GM19438 (cell line): ENCODE data around the gene DEUP1.
"Not testable (repeated sequence)": the region's sequence is repeated elsewhere in the genome, so short reads cannot be mapped to it uniquely, and the experiment has no call there.

Experiments used
- ATAC-seq: cut with Tn5 transposase; IDR thresholded peaks from one replicate; pipeline ENCODE4 v1.9.1; 2021; ENCODE audit warnings: low read depth; ENCODE audit not compliant: unreplicated experiment

The DEUP1 gene, protein sequence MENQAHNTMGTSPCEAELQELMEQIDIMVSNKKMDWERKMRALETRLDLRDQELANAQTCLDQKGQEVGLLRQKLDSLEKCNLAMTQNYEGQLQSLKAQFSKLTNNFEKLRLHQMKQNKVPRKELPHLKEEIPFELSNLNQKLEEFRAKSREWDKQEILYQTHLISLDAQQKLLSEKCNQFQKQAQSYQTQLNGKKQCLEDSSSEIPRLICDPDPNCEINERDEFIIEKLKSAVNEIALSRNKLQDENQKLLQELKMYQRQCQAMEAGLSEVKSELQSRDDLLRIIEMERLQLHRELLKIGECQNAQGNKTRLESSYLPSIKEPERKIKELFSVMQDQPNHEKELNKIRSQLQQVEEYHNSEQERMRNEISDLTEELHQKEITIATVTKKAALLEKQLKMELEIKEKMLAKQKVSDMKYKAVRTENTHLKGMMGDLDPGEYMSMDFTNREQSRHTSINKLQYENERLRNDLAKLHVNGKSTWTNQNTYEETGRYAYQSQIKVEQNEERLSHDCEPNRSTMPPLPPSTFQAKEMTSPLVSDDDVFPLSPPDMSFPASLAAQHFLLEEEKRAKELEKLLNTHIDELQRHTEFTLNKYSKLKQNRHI

DNA sequence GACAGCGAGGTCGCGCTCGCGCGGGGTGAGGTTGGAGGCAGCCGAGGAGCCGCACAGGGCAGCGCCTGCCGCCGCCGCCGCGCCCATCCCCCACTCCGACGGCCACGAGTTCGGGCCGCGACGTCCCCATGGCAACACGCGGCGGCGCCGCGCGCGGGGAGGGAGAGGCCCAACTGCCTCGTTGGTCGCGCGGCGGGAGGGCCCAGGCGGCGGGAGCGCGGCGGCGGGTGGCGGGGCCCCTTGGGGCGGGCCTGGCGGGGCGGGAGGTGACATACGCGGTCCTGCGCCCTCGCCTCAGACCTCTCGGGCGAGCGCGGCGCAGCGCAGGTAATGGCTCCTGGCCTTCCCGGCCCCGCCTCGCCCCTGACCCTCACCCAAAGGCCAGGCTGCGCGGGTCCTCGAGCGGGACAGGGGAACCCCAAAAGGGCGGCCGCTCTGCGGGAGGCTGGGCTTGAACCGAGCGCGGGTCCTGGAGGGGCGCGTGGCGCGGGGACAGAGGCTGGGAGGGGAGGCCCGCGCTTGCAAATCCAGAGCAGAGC is at the start of gene DEUP1:
DEUP1 (plus strand) TSS at position 297 of the 539 bp plus-strand sequence. CDS start 1,518 bp downstream, outside the sequence.
- no peak for ATAC-seq

DNA sequence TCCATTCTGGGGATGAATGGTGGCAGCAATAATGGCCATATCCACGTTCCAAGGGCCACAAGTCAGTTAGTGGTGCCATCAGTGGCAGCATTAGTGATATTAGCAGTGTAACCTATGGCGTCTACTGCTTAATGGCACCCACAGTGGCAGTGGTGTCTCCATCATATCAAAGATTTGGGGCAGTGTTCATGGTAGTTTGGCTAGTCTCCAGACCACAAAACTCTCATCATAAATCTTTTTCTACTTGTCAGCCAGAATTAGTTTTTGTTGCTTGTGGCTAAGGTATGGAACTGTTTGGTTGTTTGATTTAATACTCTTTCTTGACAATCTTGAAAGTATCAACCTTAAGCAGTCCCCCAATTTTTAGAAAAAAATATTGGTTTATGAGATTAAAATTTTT is 45.1 kb upstream of the DEUP1 start:
- no peak for ATAC-seq

DNA sequence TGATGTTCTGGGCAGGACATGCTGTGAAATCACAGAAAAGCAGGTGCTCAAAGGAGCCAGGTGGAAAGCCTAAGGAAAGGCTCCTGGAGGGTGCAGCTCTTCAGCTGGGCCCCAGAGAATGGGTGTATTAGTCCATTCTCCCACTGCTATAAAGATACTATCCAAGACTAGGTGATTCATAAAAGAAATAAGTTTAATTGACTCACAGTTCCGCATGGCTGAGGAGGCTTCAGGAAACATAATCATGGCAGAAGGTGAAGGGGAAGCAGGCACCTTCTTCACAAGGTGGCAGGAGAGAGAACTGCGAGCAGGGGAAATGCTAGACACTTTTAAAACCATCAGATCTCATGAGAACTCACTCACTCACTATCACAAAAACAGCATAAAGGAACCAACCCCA is 43.1 kb upstream of the DEUP1 start:
- ATAC-seq, result no peak

DNA sequence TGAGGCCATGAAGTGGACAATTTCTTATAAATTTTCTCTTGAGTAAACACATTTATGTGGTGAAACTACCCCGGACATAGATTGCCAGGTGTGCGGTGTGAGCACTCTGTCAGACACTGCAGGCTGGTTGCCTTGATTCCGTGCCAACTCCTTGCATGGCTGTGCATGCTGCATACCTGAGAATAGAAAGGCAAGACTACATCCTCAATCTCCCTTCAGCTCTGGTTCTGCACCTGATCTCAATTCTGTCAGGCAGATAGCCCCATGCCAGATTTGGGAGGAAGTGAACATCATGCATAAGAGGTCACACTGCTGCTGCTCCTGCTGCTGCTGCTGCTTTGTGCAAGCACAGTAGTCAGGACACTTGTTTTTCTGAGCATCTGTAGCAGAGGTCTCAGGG is 42.5 kb upstream of the DEUP1 start:
- no peak for ATAC-seq

DNA sequence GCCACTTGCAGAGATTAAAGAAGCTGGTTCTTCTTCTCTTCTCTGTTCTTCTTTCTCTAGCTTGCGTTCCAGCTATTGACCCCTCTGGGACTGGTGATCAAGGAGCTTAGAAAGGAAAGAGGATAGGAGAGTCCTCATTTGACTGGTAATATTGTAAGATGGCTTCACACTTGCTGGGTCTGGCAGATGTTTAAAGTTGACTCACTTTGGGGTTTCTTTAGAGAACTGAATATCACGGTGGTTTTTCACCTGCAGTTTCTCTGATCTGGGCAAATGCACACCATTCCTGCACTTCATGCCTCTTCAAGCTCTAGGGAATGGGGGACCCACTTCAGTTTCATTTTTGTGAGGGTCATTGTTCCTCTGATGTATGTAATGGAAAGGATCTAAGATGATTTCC is 41.8 kb upstream of the DEUP1 start:
- no peak for ATAC-seq

DNA sequence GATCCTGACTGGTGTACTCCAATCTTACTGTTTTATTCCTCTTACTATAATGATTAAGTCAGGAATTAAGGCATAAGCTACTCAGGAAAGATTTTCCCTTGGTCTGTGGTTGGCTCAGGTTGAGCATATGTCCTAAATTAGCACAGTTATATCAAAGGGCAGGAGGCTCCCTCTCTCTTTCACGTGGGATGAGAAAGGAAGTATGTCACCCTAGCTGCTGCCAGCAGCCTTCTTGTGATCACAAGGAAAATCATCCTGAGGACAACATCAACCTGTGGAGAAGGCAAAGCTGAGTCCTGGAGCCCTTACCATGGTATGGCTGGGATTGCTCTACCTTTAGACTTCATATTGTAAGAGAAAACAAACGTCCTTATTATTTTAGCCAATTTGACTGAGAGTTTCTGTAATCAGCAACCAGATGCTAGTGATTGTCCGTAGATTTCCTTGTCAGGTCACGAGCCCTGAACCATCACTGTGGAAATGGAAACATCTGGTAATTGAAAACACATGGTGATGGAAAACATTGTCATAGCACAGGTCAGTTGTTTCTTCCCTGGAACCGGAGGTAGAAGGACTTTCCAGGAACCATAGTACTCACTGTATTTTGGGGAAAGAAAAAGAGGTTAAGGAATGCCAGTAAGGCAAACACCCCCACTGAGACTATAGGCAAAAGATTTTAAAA is 40.6 kb upstream of the DEUP1 start:
- ATAC-seq, result no peak

DNA sequence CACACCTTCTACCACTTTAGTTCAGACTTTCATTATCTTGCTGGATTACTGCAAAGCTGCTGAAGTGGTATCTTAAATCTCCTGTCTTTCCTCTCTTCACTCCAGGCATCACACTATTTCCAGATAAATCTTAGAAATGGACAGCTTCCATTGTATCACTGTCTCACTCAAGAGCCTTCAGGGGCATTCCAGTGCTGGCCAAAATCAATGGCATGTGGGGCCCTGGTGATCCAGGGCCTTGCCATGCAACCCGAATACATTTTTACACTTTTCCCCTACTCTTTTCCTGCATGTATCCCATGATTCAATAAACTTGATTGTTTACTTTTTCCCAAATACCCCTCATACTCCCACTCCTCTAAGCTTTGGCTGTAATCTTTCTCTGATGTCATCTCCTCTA is 39.4 kb upstream of the DEUP1 start:
- ATAC-seq, result no peak

DNA sequence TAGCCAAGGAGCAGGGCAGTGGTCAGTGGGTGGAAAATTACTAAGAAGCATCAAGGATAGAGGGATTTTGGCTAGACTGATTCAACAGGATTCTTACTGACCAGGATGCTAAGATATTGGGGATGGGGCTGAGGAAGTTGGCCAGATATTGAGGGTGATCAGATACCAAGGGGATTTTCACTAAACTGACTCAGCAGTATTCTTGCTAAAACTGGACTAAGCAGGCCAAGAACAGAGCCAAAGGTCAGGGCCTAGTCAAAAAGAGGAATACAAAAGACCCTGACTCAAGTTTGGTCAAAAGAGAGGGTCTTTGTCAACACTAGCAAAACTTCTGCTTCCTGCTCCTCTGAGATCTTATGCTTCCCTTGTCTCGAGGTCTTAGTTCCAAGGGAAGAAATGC is 38.6 kb upstream of the DEUP1 start:
- ATAC-seq, result no peak

DNA sequence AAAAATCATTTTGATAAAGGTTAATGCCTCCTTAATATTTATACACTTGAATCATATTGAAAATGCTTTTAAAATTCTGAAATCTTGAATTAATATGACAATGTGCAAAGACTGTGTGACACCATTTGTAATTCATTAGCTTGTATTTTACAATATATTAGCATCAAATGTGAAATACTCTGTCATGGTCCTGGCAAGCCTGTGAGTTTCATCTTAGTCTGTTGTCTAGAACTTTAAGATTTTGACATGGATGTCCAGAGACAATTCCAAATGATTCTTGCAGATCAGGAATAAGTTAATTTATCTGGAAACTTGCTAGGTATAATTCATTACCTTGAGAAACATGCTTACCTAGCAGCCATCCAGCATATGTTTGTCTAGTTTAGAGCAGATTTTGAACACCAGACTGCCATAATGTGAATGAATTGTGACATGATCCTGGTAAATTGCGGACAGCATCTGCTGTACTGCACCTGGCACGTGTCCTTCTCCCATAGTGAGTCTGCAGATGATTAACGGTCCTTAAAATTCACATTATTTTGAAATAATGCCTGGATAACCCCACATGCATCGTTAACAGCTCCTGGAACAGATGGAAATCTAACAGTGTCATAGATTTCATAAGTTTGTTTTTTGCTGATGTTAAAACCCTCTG is 34.5 kb upstream of the DEUP1 start:
- no peak for ATAC-seq

DNA sequence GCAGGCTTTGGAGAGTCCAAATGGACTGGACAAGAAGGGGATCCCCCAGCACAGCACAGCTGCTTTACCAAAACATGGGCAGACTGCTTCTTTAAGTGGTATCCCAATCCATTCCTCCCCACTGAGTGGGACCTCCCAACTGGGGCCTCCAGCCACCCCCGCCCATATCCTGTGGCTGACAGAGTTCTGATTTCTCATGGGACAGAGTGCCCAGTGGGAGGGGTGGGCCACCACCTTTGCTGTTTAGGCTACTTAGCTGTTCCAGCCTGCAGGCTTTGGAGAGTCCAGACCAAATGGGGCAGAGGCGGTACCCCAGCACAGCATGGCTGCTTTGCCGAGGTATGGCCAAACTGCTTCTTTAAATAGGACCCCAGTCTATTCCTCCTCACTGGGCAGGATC is 26.9 kb upstream of the DEUP1 start:
- no peak for ATAC-seq

DNA sequence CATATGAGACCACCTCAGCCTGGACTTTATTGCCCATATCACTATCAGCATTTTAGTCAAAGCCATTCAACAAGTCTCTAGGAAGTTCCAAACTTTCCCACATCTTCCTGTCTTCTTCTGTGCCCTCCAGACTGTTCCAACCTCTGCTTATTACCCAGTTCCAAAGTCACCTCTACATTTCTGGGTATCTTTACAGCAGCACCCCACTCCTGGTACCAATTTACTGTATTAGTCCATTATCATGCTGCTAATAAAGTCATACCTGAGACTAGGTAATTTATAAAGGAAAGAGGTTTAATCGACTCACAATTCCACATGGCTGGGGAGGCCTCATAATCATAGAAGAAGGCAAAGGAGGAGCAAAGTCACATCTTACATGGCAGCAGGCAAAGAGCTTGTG is 16.1 kb upstream of the DEUP1 start:
- ATAC-seq, result not testable (repeated sequence)

DNA sequence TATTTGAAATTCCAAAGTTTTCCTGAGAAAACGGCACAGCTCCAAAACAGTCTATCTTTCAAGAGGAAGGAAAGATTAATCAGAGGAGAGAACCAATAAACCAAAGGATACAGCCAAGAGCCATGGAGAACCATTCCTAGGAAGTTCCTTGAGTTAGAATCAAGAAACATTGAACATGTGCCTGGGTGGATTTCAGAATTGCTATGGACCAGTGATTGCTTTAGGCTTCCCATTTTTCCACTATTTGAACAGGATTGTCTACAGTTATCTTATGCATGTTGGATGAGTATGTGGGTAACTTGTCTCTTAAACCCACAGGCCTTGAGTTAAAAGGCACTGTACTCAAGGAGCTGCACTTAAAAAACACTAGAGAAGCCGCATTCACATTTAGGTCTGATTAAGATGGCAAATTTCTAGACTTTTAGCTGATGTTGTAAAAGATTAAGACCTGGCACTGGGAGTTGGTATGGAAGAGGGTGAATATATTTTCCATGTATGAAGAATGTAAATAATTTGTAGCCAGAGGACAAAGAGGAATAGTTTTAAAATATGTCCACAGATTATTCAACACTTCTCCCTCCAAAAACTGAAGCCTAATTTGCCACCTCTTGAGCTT is 11.2 kb upstream of the DEUP1 start:
- ATAC-seq, result no peak

DNA sequence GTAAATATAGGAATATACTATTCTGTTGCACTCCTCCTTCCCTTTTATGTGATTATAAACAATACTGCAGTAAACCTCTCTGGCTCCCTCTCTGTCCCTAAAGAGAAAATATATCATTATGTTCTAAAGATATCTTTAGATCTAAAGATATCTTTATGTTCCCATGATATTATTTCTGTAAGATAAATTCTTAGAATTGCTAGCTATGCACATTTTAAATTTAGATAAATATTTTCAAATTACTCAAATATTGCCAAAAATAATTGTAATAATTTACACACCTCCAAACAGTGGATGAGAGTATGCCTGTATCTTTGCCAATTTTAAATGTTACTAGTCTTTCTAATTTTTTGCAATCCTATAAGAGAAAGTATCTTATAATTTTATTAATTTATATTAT is 10.3 kb upstream of the DEUP1 start:
- no peak for ATAC-seq

DNA sequence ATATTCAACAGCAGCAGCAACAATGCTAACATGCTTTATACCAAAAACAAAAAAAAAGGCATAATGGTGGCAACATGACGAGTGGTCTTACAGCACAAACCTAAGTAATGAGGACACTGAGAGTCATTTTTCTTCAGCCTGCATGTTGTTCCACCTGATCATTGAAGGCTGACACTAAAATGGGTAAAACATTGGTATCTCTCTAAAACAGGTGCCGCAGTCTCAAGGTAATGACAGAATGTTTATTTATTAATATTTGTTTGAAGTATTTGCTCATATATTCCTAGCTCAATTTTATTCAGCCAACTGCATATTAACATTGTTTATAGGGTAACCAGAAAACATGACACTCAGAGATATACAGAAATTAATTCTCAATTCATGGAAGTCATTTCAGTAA is 8.3 kb upstream of the DEUP1 start:
- ATAC-seq, result no peak

DNA sequence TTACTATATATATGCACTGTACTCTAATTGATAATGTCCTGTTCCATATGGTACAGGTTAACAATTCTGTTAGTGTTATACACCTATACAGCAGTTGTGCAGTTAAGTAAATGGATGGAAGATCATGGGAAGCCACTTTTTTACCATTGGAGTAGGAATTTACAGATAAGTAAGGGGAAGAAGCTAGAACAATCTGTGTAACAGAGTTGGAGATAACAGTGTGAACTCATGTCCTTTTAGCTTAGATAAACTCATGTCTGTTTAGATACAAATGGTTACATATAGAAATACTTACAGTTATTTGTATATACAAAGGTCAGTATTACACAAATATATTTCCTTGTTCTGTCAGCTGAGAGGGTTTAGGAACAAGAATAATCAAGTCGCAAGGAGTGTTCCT is 6.8 kb upstream of the DEUP1 start:
- ATAC-seq, result no peak

DNA sequence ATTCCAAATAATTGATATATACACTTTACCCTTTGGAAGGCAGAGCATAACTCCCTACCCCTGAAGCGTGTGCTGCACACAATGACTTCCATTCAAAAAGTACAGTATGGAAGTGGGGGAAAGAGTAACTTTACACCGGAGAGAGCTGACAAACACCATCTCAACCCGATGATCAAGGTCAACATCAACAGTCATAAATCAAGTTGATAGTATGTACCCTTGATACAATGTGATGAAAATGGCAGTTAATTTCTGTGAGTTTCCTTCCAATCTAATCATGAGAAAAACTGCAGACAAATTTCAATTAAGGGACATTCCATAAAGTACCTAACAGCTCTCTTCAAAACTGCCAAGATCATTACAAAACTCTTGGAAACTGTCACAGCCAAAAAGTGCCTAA is 6.0 kb upstream of the DEUP1 start:
- ATAC-seq, result no peak

DNA sequence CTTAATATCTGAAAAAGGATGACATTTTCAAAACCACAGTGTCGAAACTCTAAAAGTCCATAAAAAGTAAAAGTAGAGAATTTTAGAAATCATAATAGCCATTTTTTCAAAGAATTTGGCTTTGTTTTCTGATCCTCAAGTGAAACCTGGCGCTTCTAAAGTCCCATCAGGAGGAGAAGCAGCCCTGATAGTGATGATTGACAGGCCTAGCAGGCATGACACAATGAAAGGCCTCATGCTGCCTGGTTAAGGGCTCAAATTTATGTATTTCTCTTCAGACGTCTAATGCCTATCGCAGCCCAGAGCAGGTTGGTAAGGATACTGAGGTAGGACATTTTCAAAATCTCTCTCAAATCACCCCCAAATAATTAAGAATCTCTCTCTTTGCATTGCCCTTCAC is 3.9 kb upstream of the DEUP1 start:
- ATAC-seq, result no peak

DNA sequence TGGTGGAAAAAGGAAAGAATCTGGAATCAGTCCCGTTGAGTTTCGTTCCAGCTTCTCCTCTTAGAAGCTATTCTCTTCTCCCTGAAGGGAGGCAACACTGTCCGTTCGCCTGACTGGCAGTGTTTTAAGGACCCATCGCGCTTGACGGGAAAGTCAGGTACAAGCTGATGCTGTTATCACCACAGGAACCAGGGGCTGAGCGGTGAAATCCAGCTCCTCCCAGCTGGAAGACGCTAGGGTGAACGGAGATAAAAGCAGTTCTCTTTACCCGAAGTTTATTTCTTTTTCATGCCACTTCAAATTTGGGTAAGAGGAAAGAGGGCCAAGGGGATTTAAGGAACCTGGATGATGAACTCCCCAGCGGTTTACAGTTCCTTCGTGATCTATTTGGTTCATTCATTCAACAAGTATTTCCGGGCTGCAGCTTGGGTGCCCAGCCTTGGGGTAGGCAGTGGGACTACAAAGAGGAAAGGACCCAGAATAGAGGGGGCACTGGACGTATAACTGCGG is 551 bp upstream of the DEUP1 start:
- ATAC-seq, result no peak

DNA sequence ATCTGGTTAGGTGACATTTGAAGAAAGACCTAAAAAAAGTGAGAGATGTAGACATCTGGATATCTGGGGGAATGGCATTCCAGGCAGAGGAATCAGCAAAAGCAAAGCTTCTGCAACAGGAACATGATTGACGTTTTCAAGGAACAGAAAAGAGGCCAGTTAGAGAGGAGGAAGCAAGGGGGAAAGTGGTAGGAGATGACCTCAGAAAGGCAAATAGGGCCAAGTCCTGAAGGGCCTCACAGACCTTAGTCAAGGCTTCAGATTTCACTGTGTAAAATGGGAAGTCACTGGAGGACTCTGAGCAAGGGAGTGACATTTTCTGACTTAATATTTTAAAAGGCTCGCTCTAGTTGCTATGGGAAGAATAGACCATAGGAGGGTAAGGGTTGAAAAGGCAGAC is 9.7 kb downstream of the DEUP1 start:
- no peak for ATAC-seq

DNA sequence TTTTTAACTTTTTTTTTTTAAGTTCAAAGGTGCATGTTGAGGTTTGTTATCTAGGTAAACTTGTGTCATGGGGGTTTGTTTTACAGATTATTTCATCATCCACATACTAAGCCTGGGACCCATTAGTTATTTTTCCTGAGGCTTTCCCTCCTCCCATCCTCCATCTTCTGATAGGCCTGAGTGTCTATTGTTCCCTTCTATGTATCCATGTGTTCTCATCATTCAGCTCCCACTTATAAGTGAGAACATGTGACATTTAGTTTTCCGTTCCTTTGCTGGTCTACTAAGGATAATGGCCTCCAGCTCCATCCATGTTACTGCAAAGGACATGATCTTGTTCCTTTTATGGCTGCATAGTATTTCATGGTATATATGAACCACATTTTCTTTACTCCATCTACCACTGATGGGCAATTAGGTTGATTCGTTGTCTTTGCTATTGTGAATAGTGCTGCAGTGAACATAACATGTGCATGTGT is 14.4 kb downstream of the DEUP1 start:
- no peak for ATAC-seq
